Mammary epithelial cell (primary cell): Measurements from ENCODE around the gene CCDC91.

Experiments
- EZH2 ChIP-seq: IDR thresholded peaks from 2 replicates; pipeline ENCODE4 v1.6.1; 2012; ENCODE audit warnings: low read length, inconsistent platforms, borderline replicate concordance
- TF ChIP-seq, protein P1 (sequence below), 2 donors: IDR thresholded peaks in 1 of 2; conservative IDR thresholded peaks in 1 of 2; 2 replicates each; pipeline ENCODE4 v1.5.1; 2011 to 2012; ENCODE audit warnings: inconsistent platforms in 2 of 2, low read length in 2 of 2, mild to moderate bottlenecking in 2 of 2, control low read depth in 1 of 2, low read depth in 1 of 2; ENCODE audit not compliant: insufficient read depth in 1 of 2; ENCODE audit errors: extremely low read depth in 1 of 2

DNA sequence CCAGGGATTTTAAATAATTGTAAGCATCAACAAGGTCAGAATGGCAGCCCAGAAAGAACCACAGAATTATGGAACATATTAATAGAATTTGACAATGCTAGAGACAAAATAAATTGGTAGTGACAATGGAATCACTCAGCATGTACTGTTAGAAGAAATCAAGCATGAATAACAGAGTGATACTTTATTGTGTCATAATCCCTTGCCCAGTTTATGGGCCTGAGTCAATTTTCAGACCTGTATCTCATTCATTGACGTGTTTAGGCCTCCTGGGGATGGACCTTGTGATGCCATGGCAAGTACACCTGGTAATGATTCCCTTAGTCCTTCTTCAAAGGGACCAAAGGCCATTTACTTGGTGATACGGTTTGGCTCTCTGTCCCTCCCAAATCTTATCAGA is 12.8 kb upstream of the CCDC91 start:
- no peak for TF ChIP-seq EZH2
- TF ChIP-seq, protein P1, sequence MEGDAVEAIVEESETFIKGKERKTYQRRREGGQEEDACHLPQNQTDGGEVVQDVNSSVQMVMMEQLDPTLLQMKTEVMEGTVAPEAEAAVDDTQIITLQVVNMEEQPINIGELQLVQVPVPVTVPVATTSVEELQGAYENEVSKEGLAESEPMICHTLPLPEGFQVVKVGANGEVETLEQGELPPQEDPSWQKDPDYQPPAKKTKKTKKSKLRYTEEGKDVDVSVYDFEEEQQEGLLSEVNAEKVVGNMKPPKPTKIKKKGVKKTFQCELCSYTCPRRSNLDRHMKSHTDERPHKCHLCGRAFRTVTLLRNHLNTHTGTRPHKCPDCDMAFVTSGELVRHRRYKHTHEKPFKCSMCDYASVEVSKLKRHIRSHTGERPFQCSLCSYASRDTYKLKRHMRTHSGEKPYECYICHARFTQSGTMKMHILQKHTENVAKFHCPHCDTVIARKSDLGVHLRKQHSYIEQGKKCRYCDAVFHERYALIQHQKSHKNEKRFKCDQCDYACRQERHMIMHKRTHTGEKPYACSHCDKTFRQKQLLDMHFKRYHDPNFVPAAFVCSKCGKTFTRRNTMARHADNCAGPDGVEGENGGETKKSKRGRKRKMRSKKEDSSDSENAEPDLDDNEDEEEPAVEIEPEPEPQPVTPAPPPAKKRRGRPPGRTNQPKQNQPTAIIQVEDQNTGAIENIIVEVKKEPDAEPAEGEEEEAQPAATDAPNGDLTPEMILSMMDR (conservative IDR thresholded peaks at IDR 0.05 in 1 of 2, IDR thresholded peaks at IDR 0.05 in 1 of 2; ENCODE audit: extremely low read depth in 1 of 2, insufficient read depth in 1 of 2, low read depth in 1 of 2, low read length in 2 of 2): no peak
